Colonic mucosa (tissue), 4 donors: ENCODE results near the gene RGS18. TPM values are rescaled to one million over a fixed set of nuclear protein-coding genes. Genes with fewer than 3 reads are reported as not detected.

Experiments
- DNase-seq: peaks from one replicate; pipeline ENCODE4 v3.0.0-alpha.2; 2020
- H3K27ac ChIP-seq: fragments of 200-600 bp; one replicate; pipeline ENCODE4 v1.8.0; 2021
- H3K27me3 ChIP-seq: fragments of 200-600 bp; one replicate; pipeline ENCODE4 v1.8.0; 2021
- H3K36me3 ChIP-seq: fragments of 200-600 bp; one replicate; pipeline ENCODE4 v1.8.0; 2021
- H3K4me1 ChIP-seq: fragments of 200-600 bp; one replicate; pipeline ENCODE4 v1.8.0; 2021; ENCODE audit warnings: mild to moderate bottlenecking
- H3K4me3 ChIP-seq: fragments of 200-600 bp; one replicate; pipeline ENCODE4 v1.8.0; 2021
- H3K9ac ChIP-seq, 2 donors: one replicate each; pipeline ENCODE4 v1.7.0; 2013; ENCODE audit warnings: control low read depth in 2 of 2, low read depth in 2 of 2, low read length in 2 of 2
- H3K9me3 ChIP-seq: fragments of 200-600 bp; one replicate; pipeline ENCODE4 v1.8.0; 2021
- CTCF ChIP-seq: fragments of 200-600 bp; IDR thresholded peaks from one replicate; pipeline ENCODE4 v1.8.0; 2022; ENCODE audit warnings: antibody characterized with exemption, mild to moderate bottlenecking
- intact Hi-C: fragments of 100-400 bp; cut with DNase I; formaldehyde crosslinking; loops from one replicate; pipeline ENCODE4 v1.14.1; 2022
- total RNA-seq, 2 donors: library from RNA; stranded (reverse); fragmentation: NEBNext Ultra II Directional in 1 of 2; extraction: Animal tissue kit (Norgen Biotek cat#: 25700) in 1 of 2; gene quantifications; one replicate each; pipeline ENCODE4 v1.2.1, GENCODE V29; 2021
- donor health status: healthy.
- donor health status: DM: no; HTN: no; CAD: no.
- donor health status: DM: no; HTN: no; CAD: no.

Gene RGS18
- total RNA-seq, 2 donors from 2014 or later = 0.42 to 2.1 TPM

GRCh38 chr1:192190066-192190465 lies 31.8 kb downstream of the RGS18 start:
- no peak overlapping the region for H3K9ac ChIP-seq
- no peaks in the 10 kb centered on the region for H3K9me3 ChIP-seq
- H3K4me3 ChIP-seq = no peak overlapping the region
- H3K27ac ChIP-seq = no peak overlapping the region
- H3K27me3 ChIP-seq = no peaks in the 10 kb centered on the region
- no peak for DNase-seq
- no peaks in the 10 kb centered on the region for H3K36me3 ChIP-seq
- no peak for TF ChIP-seq CTCF
- intact Hi-C loops = no loop called here
- no peaks in the 10 kb centered on the region for H3K4me1 ChIP-seq

- H3K4me1 ChIP-seq = no peaks in the 10 kb centered on the region
- TF ChIP-seq CTCF = no peak
- DNase-seq = no peak
- no peaks in the 10 kb centered on the region for H3K9me3 ChIP-seq
- H3K4me3 ChIP-seq = no peak overlapping the region
- no peak overlapping the region for H3K9ac ChIP-seq
- H3K36me3 ChIP-seq = no peaks in the 10 kb centered on the region
- H3K27me3 ChIP-seq = no peaks in the 10 kb centered on the region
- no peak overlapping the region for H3K27ac ChIP-seq
- intact Hi-C loops = no loop called here
These were observed 43.0 kb downstream of the RGS18 start for GRCh38 chr1:192201303-192201702.

GRCh38 chr1:192224396-192224795 lies 66.1 kb downstream of the RGS18 start:
- Histone ChIP-seq H3K36me3 (no peaks in the 10 kb centered on the region), H3K27me3 (no peaks in the 10 kb centered on the region), H3K27ac (no peak overlapping the region), H3K4me3 (no peak overlapping the region), H3K9me3 (no peaks in the 10 kb centered on the region), H3K4me1 (no peaks in the 10 kb centered on the region), H3K9ac (no peak overlapping the region)
- intact Hi-C loops = no loop called here
- TF ChIP-seq CTCF = no peak
- no peak for DNase-seq

- Histone ChIP-seq H3K27me3 (no peaks in the 10 kb centered on the region), H3K27ac (no peak overlapping the region), H3K4me1 (no peaks in the 10 kb centered on the region), H3K9me3 (no peaks in the 10 kb centered on the region), H3K9ac (no peak overlapping the region), H3K36me3 (no peaks in the 10 kb centered on the region), H3K4me3 (no peak overlapping the region)
- TF ChIP-seq CTCF = no peak
- DNase-seq = no peak
- intact Hi-C loops = no loop called here
These were observed 66.6 kb downstream of the RGS18 start for GRCh38 chr1:192224846-192225245.

GRCh38 chr1:192225266-192225665 lies 67.0 kb downstream of the RGS18 start:
- Histone ChIP-seq H3K4me1 (no peaks in the 10 kb centered on the region), H3K27ac (no peak overlapping the region), H3K36me3 (no peaks in the 10 kb centered on the region), H3K27me3 (no peaks in the 10 kb centered on the region), H3K9ac (no peak overlapping the region), H3K9me3 (no peaks in the 10 kb centered on the region), H3K4me3 (no peak overlapping the region)
- no peak for TF ChIP-seq CTCF
- no peak for DNase-seq
- intact Hi-C loops = no loop called here

- Histone ChIP-seq H3K27me3 (no peaks in the 10 kb centered on the region), H3K4me1 (no peaks in the 10 kb centered on the region), H3K27ac (no peak overlapping the region), H3K9me3 (no peaks in the 10 kb centered on the region), H3K9ac (no peak overlapping the region), H3K36me3 (no peaks in the 10 kb centered on the region), H3K4me3 (no peak overlapping the region)
- intact Hi-C loops = no loop called here
- DNase-seq = no peak
- TF ChIP-seq CTCF = no peak
These were observed 67.4 kb downstream of the RGS18 start for GRCh38 chr1:192225703-192226102.
